HG02763 (cell line): Measurements from ENCODE around the gene ANKRD28.

Experiments
- ATAC-seq: cut with Tn5 transposase; IDR thresholded peaks from one replicate; pipeline ENCODE4 v1.9.1; 2021; ENCODE audit warnings: mild to moderate bottlenecking, moderate library complexity; ENCODE audit not compliant: unreplicated experiment

The ANKRD28 gene

GRCh38 chr3:15728766-15729165 is 69.0 kb downstream of the ANKRD28 start:
- no peak for ATAC-seq

DNA sequence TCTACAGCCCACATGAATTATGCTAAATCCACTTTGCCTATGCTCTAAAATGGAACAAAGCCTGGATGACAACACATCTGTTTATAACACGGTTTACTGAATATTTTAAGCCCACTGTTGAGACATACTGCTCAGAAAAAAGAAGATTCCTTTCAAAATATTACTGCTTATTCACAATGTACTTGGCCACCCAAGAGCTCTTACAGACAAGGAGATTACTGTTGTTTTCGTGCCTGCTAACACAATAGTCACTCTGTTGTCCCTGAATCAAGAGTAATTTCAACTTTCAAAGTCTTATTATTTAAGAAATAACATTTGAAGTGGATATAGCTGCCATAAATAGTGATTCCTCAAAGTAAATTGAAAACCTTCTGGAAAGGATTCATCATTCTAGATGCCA is 70.9 kb downstream of the ANKRD28 start:
- no peak for ATAC-seq

GRCh38 chr3:15726043-15726442 is 71.7 kb downstream of the ANKRD28 start:
- peak; percentile 56 for ATAC-seq

DNA sequence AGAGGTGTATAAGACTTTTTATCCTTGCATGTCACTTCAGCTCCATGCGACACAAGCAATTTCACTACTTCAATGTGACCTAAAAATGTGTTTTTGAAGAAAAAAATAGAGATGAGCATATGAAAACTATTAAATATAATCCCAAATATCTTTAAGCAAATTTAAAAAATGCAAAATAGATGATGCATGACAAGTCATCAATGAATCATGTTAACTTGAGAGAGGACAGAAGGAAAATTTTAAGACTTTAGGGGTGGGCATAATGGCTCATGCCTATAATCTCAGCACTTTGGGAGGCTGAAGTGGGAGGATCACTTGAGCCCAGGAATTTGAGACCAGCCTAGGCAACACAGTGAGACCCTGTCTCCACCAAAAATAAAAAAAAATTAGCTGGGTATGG is 73.3 kb downstream of the ANKRD28 start:
- no peak for ATAC-seq

- ATAC-seq: no peak
Observed at GRCh38 chr3:15723624-15723884, 74.2 kb downstream of the ANKRD28 start.

DNA sequence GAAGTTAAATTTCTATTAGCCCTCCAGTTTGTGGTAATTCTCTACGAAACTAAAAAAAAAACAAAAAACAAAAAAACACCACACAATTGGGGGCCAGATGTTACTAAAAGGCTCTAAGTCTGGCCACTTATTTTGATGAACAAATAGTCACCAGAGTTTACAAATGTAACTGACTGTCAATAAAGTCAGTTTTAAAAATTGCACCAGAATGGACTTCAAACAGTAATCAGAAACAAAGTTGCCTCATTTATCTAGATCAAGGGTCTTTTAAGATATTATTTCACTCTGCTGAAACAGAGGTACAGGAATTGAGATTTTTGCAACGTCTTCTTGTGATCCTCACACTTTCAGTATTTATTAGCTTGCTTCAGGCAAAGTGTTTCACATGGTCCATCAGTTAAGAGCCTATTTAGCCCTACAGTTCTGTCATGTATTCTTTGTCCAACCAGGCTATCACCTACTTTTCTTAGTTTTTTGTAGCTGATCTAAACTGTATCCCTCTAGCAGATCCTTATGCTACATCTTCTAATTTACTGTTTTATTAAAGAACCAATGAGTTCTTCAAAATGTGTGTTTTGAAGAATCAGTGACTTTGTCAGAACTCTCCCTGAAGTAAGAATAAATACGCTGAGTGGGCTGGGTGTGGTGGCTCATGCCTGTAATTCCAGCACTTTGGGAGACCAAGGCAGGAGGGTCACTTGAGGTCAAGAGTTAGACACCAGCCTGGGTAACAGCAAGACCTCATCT is 74.7 kb downstream of the ANKRD28 start:
- no peak for ATAC-seq

- no peak for ATAC-seq
Observed at GRCh38 chr3:15716178-15716577, 81.6 kb downstream of the ANKRD28 start.

GRCh38 chr3:15714448-15714847 is 83.3 kb downstream of the ANKRD28 start:
- ATAC-seq: no peak

GRCh38 chr3:15713364-15713763 is 84.4 kb downstream of the ANKRD28 start:
- no peak for ATAC-seq

GRCh38 chr3:15711281-15711680 is 86.5 kb downstream of the ANKRD28 start:
- ATAC-seq: no peak

DNA sequence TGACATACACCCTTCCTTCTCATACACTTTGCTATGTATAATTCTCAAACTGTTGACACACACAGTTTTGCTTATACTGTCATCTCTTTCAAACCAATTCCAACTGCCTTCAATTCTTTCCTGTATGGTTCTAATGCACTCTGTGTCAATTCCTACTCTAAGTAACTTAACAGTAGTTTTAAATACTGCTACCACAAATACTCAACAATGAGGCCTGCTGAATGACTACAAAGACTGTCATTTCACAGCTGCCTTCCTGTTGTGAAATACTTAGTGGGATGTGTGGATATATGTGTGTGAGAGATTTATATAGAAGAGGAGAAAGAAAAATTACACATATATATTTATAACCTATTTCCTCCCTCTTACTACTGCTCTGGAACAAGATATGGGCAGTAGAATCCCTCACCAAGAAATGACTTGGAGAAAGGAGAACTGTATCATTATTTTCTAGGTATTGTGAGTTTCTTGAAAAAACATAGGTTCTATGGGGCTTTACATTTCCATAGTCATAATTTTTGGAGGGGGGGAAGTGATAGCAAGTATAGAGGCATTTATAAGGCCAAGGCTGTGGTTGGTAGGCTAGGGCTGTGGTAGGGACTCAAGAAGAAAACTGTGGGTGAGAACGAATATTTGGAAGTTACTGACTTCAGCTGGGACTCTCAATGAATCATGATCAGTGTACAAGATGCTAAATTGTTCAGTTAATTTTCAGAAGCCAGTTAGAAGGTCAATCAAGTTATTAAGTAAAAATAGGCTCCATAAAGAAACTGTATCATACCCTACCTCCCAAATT is 88.7 kb downstream of the ANKRD28 start:
- ATAC-seq: no peak

DNA sequence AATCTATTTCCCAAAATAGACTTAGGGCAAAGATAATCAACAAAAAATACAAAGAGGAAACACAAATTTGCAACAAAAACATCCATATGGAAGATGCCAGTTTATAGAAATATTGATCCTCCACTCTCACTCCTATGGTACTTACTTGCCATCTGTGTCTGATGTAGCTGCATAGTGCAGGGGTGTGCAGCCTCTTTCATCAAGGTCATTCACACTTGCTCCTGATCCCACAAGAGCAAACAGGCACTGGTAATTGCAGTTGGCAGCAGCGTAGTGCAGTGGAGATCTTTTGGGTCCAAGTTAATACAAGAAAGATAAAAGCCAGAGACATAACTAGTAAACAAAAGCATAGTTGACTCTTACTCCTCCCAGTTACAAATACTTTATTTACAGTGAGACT is 90.0 kb downstream of the ANKRD28 start:
- ATAC-seq: no peak

DNA sequence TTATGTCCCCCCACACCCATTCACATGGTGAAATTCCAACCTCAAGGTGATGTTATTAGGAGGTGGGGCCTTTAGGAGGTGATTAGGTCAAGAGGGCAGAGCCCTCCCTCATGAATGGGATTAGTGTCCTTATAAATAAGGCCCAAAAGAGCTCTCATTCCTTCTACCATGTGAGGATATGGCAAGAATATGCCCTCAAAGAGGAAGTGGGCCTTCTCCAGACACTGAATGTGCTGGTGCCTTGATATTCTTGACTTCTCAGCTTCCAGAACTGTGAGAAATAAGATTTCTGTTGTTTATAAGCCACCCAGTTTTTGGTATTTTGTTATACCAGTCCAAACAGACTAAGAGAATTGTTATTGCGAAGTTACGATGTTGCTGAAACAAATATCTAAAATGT is 94.4 kb downstream of the ANKRD28 start:
- ATAC-seq: no peak

- no peak for ATAC-seq
Observed at GRCh38 chr3:15694628-15695027, 103.2 kb downstream of the ANKRD28 start.

GRCh38 chr3:15693355-15693754 is 104.4 kb downstream of the ANKRD28 start:
- ATAC-seq: no peak

- no peak for ATAC-seq
Observed at GRCh38 chr3:15690748-15691147, 107.0 kb downstream of the ANKRD28 start.

DNA sequence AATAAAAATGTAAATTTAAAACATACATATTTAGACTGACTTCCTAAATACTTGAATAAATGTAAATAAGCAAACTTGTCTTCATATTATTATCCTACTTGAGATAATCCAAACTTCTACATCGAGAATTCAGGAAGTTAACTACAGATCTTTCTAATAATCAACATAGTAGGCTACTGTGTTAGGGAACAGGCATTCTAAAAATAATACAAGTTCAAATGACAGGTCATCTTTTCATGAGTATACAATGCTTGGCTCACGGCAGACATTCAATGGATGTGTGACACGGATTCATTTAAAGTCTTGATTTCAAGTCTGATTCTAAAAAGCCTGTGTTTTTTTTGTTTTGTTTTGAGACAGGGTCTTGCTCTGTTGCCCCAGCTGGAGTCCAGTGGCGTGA is 107.5 kb downstream of the ANKRD28 start:
- no peak for ATAC-seq

DNA sequence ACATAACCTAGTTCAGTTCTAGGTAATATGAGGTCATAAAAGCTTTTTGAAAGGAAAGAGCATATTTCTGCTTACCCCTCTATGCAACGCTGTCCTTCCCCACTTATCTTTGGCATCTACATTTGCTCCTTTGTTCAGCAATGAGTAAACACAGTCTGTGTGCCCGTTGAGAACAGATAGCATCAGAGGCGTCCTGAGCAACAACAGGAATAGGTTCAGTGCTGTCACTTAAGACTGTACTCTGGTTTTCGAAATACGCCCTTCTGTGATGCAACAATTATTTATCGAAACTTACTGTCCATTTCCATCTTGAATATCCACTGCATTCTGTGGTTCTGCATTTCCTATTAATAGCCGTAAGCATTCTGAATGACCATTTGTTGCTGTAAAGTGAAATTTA is 111.9 kb downstream of the ANKRD28 start:
- no peak for ATAC-seq

- no peak for ATAC-seq
Observed at GRCh38 chr3:15683253-15683652, 114.5 kb downstream of the ANKRD28 start.

GRCh38 chr3:15682561-15683185 is 115.1 kb downstream of the ANKRD28 start:
- no peak for ATAC-seq

GRCh38 chr3:15681668-15682067 is 116.1 kb downstream of the ANKRD28 start:
- ATAC-seq: no peak

DNA sequence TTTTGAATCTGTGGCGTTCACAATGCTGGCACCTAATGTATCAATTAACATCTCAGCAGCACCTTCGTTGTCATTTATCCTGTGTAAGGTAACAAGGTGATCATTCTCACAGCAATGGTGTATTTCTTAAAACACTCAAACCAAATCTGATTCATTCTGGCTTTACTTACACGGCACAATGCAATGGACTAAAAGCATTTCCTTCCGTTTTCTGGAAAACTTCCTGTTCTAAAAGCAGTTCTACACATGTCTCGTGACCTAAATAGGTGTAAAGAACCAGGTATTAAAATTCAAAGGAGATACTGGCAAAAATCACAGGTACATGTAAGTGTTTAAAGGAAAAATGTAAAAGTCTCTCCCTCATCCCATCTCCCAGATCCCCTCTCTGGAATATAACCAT is 118.5 kb downstream of the ANKRD28 start:
- ATAC-seq: no peak
